Keratinocyte (primary cell): ENCODE measurements around the gene AVPR2.

Source experiments
- CTCF ChIP-seq, 3 experiments: IDR thresholded peaks in 1 of 3; conservative IDR thresholded peaks in 1 of 3; optimal IDR thresholded peaks in 1 of 3; 2 replicates in 2 of 3; 3 replicates in 1 of 3; pipeline versions ENCODE3 to v1.5.1; 2011; ENCODE audit warnings: low read length in 3 of 3, mild to moderate bottlenecking in 3 of 3, moderate library complexity in 2 of 3, control low read depth in 1 of 3, inconsistent platforms in 1 of 3; ENCODE audit not compliant: insufficient read depth in 2 of 3; ENCODE audit errors: extremely low read depth in 1 of 3
- EZH2 ChIP-seq: IDR thresholded peaks from one replicate; pipeline ENCODE4 v1.6.1; 2012; ENCODE audit warnings: inconsistent platforms, mild to moderate bottlenecking, low read length, moderate library complexity

GRCh38 chrX:153885968-153886903 is 18.2 kb upstream of the AVPR2 start, which contains the start of gene L1CAM:
- TF ChIP-seq CTCF (optimal IDR thresholded peaks at IDR 0.05 in 1 of 3, IDR thresholded peaks at IDR 0.05 in 1 of 3, conservative IDR thresholded peaks at IDR 0.05 in 1 of 3; ENCODE audit: extremely low read depth in 1 of 3, insufficient read depth in 2 of 3, low read length in 3 of 3) (no peak), EZH2 (no peak)
